Activated CD4-positive, alpha-beta T cell treated with anti-CD3 and anti-CD28 coated beads for 36 hours (primary cell): Measurements from ENCODE around the gene DTNB. TPM values are rescaled to one million over a fixed set of nuclear protein-coding genes. Genes with fewer than 3 reads are reported as not detected.
A peak's percentile ranks its signal among the peaks of the same experiment; 100 is the strongest.

Experiments used
- ATAC-seq: fragments of 200-7000 bp; cut with Tn5 transposase; one replicate; pipeline ENCODE4 v1.10.0; 2021; ENCODE audit warnings: mild to moderate bottlenecking, moderate library complexity
- CTCF ChIA-PET: fragments of 350-600 bp; sonication (Branson Sonifier 250); formaldehyde crosslinking; loops from one replicate; lab custom pipeline; 2021; ENCODE audit warnings: antibody characterized with exemption; lab: Charles Lee
- POLR2A ChIA-PET: fragments of 350-600 bp; sonication (Branson Sonifier 250); formaldehyde crosslinking; loops from one replicate; lab custom pipeline; 2021; ENCODE audit warnings: antibody characterized with exemption, inconsistent platforms; lab: Charles Lee
- DNase-seq: peaks from one replicate; pipeline ENCODE4 v3.0.0-alpha.2; 2020
- H3K27ac Mint-ChIP-seq: one replicate; pipeline ENCODE4 v1.8.0; 2021; ENCODE audit warnings: mixed read lengths
- H3K27me3 Mint-ChIP-seq: one replicate; pipeline ENCODE4 v1.8.0; 2021; ENCODE audit warnings: mixed read lengths
- H3K36me3 Mint-ChIP-seq: one replicate; pipeline ENCODE4 v1.8.0; 2021; ENCODE audit warnings: low read depth, mixed read lengths
- H3K4me1 Mint-ChIP-seq: one replicate; pipeline ENCODE4 v1.8.0; 2021; ENCODE audit warnings: mixed read lengths
- H3K4me3 Mint-ChIP-seq: one replicate; pipeline ENCODE4 v1.8.0; 2021; ENCODE audit warnings: mild to moderate bottlenecking, moderate library complexity, mixed read lengths
- H3K9me3 Mint-ChIP-seq: one replicate; pipeline ENCODE4 v1.8.0; 2021; ENCODE audit warnings: low read depth, mixed read lengths
- intact Hi-C, 2 experiments: fragments of 100-400 bp; cut with DNase I in 1 of 2; cut with micrococcal nuclease in 1 of 2; formaldehyde crosslinking; loops; one replicate each; pipeline versions ENCODE4 v1.14.2 to v1.15.1; 2022 to 2024; cut with DNase I, micrococcal nuclease
- total RNA-seq, 2 experiments: library from RNA; stranded (reverse); gene quantifications; one replicate each; pipeline ENCODE4 v1.2.3, GENCODE V29; 2021

DTNB gene
- total RNA-seq, 2 experiments from 2014 or later, result 17.1 to 33.5 TPM

DNA sequence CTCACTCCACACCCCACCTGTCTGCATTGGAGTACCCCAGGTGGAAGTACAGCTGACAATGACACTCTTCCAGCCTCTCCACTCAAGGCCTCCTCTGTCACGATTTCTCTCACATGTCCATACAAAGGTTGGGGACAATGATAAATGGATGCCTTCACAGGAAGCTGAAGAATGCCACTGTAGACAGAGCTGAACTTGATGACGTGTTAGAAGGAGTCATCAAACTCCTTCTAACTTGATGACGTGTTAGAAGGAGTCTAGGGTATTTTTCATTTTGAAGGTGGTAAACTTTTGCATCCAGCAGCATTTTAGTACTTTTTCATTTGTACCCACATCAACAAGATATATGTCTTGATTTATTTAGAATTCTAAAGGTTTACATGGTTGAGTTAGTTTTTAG lies 168.2 kb downstream of the DTNB start:
- ChIA-PET POLR2A (no interaction called here), CTCF (interaction anchor here (0.5 kb wide), 1 partner anchor 1412 kb away, joined by 3 read pairs; no protein-coding TSS in a partner anchor)
- no peaks in the 10 kb centered on the region for H3K36me3 Mint-ChIP-seq
- H3K9me3 Mint-ChIP-seq, result no peaks in the 10 kb centered on the region
- intact Hi-C loops, result no loop called here
- no peak overlapping the region for H3K27ac Mint-ChIP-seq
- no peak for ATAC-seq
- no peaks in the 10 kb centered on the region for H3K4me1 Mint-ChIP-seq
- no peaks in the 10 kb centered on the region for H3K27me3 Mint-ChIP-seq
- H3K4me3 Mint-ChIP-seq, result no peak overlapping the region
- DNase-seq, result no peak

DNA sequence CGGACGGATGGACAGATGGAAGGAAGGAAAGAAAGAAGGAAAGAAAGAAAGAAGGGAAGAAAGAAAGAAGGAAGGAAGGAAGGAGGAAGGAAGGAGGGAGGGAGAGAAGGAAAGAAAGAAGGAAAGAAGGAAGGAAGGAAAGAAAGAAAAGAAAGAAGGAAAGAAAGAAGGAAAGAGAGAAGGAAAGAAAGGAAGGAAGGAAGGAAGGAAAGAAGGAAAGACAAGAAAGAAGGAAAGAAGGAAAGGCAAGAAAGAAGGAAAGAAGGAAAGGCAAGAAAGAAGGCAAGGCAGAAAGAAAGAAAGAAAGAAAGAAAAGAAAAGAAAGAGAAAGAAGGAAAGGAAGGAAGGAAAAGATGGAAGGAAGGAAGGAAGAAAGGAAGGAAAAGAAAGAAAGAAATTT lies 169.1 kb downstream of the DTNB start:
- ChIA-PET POLR2A (no interaction called here), CTCF (no interaction called here)
- H3K9me3 Mint-ChIP-seq, result no peaks in the 10 kb centered on the region
- DNase-seq, result no peak
- no peak for ATAC-seq
- H3K4me1 Mint-ChIP-seq, result no peaks in the 10 kb centered on the region
- H3K27ac Mint-ChIP-seq, result no peak overlapping the region
- no peak overlapping the region for H3K4me3 Mint-ChIP-seq
- H3K36me3 Mint-ChIP-seq, result no peaks in the 10 kb centered on the region
- intact Hi-C loops, result no loop called here
- H3K27me3 Mint-ChIP-seq, result no peaks in the 10 kb centered on the region

DNA sequence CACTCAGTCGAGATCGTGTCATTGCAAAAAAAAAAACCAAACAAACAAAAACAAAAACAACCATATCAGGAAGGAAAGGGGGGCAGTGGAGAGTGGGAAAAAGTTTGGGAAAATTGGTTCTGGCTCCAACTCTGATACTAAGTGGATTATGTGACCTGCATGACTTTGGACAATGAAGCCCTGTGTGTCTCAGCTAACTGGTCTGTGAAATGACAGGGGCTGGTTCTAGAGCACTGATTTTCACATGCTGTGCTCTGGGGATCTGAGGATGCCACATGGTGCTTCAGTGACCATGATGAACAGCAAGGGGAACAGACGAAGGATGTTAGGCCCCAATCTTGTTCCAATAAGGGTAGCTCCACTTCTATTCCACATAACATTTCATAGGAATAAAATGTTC lies 174.2 kb downstream of the DTNB start:
- POLR2A ChIA-PET, result no interaction called here
- no peak for ATAC-seq
- no peak overlapping the region for H3K4me3 Mint-ChIP-seq
- CTCF ChIA-PET, result interaction anchor here (1.0 kb wide), 1 partner anchor 201 kb away, joined by 3 read pairs; no protein-coding TSS in a partner anchor
- no peak for DNase-seq
- no peak overlapping the region for H3K27ac Mint-ChIP-seq
- H3K36me3 Mint-ChIP-seq, result peaks cover 2% of the 10 kb centered on the region
- no peaks in the 10 kb centered on the region for H3K9me3 Mint-ChIP-seq
- intact Hi-C loops, result no loop called here
- H3K4me1 Mint-ChIP-seq, result peaks cover 2% of the 10 kb centered on the region
- H3K27me3 Mint-ChIP-seq, result no peaks in the 10 kb centered on the region

DNA sequence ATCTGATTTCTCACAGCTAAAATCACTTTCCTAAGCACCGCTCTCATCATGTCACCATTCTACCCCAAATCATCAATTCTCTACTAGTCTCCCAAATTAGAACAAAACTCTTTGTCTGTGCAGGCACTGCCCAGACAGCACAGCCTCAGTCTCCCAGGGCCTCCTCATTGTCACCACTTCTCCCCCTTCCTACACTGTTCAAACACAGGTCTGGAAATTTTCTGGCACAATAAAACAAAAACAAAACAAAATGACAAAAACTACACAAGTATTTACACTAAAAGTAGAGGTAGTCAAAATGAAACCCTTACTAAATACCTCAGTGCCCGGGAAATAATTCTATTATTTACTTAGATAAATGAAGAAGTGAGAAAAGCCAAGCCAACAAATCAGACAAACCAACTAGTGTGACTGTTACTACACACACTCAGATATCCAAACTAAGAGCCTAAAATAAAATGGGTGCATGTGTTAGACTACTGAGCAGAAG lies 175.4 kb downstream of the DTNB start:
- H3K27me3 Mint-ChIP-seq, result no peaks in the 10 kb centered on the region
- ATAC-seq (no peak), DNase-seq (no peak)
- peaks cover 2% of the 10 kb centered on the region for H3K4me1 Mint-ChIP-seq
- peaks cover 2% of the 10 kb centered on the region for H3K36me3 Mint-ChIP-seq
- no peak overlapping the region for H3K27ac Mint-ChIP-seq
- POLR2A ChIA-PET, result no interaction called here
- CTCF ChIA-PET, result interaction anchor here (0.6 to 1.5 kb wide), 4 partner anchors 9 to 498 kb away, joined by 3 to 4 read pairs (median 3); no protein-coding TSS in a partner anchor
- intact Hi-C loops, result no loop called here
- H3K9me3 Mint-ChIP-seq, result no peaks in the 10 kb centered on the region
- no peak overlapping the region for H3K4me3 Mint-ChIP-seq

DNA sequence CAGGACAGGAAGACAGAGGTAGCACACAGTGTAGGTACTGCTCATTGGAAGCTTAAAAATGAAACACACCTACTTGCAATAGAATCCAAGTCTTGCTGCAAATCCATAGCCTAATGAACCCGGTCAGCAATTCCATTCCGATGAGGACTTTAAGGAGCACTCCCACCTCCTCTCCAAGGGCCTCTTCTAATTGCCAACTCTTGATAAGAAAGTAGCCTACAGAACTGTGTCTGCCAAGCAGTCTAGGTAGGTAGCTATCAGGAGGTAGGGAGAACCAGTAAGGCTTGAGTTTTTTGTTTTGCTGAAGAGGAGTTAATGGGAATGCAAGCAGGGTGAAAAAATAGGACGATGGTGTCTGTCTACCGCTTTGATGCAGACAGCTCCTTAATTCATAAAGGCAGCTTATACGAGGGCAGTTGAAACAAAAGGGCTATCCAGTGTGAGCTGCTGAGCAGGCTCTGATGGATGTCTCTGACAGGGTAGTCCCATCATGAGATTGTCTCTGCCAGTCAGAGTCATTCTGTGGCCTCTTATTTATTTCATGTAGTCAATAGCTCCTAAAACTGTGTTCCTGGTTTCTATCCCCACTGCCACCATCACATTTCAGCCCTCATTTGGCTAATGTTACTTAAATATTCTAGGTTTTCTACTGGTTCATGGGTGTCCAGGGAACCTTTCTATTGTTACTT lies 176.0 kb downstream of the DTNB start:
- ATAC-seq (no peak), DNase-seq (no peak)
- CTCF ChIA-PET, result interaction anchor here (0.6 to 1.5 kb wide), 4 partner anchors 9 to 498 kb away, joined by 3 to 4 read pairs (median 3); no protein-coding TSS in a partner anchor
- no peaks in the 10 kb centered on the region for H3K27me3 Mint-ChIP-seq
- peaks cover 2% of the 10 kb centered on the region for H3K36me3 Mint-ChIP-seq
- H3K9me3 Mint-ChIP-seq, result no peaks in the 10 kb centered on the region
- H3K4me3 Mint-ChIP-seq, result no peak overlapping the region
- H3K4me1 Mint-ChIP-seq, result peaks cover 3% of the 10 kb centered on the region
- no peak overlapping the region for H3K27ac Mint-ChIP-seq
- POLR2A ChIA-PET, result no interaction called here
- intact Hi-C loops, result no loop called here

DNA sequence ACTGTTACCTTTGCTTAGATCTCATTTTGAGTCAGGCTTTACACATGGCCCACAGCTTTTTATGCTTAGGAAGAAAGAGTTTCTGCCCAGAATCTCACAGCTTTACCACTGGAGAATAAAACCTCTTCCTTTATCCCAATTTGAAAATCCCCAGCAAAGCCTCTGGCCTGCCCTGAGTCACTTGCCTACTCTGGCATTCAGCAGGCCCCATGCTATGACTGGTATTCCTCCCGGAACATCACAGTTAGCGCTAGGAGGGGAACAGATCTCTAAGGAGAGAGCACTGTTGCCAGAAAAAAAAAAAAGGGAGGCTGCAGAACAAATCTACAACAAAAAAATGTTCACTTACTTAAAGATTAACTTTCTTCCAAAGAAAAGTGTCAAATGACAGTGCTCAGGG lies 178.8 kb downstream of the DTNB start:
- no peak for DNase-seq
- no peak for ATAC-seq
- H3K36me3 Mint-ChIP-seq, result peaks cover 2% of the 10 kb centered on the region
- intact Hi-C loops, result no loop called here
- H3K4me3 Mint-ChIP-seq, result no peak overlapping the region
- CTCF ChIA-PET, result no interaction called here
- H3K4me1 Mint-ChIP-seq, result peaks cover 6% of the 10 kb centered on the region
- POLR2A ChIA-PET, result no interaction called here
- no peak overlapping the region for H3K27ac Mint-ChIP-seq
- H3K9me3 Mint-ChIP-seq, result no peaks in the 10 kb centered on the region
- no peaks in the 10 kb centered on the region for H3K27me3 Mint-ChIP-seq

DNA sequence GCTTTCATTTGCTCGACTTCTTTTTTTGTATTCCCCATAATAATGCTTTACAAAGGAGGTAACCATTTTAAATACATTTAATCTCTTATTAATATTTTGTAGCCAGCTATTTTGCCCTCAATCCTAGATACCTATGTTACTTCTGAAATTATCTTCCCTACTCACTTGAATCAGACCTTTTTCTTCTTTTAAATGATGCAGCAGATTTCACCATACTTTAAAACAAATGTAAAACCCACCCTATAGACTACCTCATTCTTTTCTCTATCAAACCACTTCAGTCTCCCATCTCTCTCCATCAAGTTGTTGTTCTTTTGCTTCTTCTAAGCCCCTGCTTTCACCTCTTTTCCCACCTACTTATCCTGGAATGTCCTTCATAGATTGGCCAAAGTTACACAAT lies 180.2 kb downstream of the DTNB start:
- peaks cover 6% of the 10 kb centered on the region for H3K4me1 Mint-ChIP-seq
- H3K27me3 Mint-ChIP-seq, result no peaks in the 10 kb centered on the region
- H3K36me3 Mint-ChIP-seq, result peaks cover 4% of the 10 kb centered on the region
- no peak overlapping the region for H3K27ac Mint-ChIP-seq
- no peak overlapping the region for H3K4me3 Mint-ChIP-seq
- intact Hi-C loops, result no loop called here
- DNase-seq (no peak), ATAC-seq (no peak)
- ChIA-PET CTCF (interaction anchor here (0.6 to 1.4 kb wide), 3 partner anchors 373 to 550 kb away, joined by 3 to 4 read pairs (median 3); no protein-coding TSS in a partner anchor), POLR2A (no interaction called here)
- no peaks in the 10 kb centered on the region for H3K9me3 Mint-ChIP-seq

DNA sequence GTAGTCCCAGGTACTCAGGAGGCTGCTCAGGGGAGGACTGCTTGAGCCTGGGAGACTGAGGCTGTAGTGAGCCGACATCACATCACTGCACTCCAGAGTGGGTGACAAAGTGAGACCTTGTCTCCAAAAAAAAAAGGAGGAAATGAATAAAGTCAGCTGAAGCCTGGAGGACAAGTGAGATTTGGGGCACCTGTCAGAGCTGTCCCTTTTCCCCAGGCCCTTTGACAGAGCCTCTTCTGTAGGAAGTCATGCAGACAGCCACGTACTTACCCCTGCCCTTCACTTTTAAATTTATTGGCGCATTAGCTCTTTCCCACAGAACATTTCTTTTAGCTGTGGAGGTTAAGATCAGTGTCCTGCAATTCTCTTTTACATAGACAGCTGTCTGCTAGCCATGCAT lies 180.7 kb downstream of the DTNB start:
- DNase-seq (no peak), ATAC-seq (no peak)
- intact Hi-C loops, result no loop called here
- Mint-ChIP-seq H3K27ac (no peak overlapping the region), H3K4me3 (no peak overlapping the region), H3K9me3 (no peaks in the 10 kb centered on the region), H3K36me3 (peaks cover 5% of the 10 kb centered on the region), H3K4me1 (peaks cover 4% of the 10 kb centered on the region), H3K27me3 (no peaks in the 10 kb centered on the region)
- CTCF ChIA-PET, result interaction anchor here (1.4 kb wide), 1 partner anchor 517 kb away, joined by 4 read pairs; no protein-coding TSS in a partner anchor
- POLR2A ChIA-PET, result no interaction called here

DNA sequence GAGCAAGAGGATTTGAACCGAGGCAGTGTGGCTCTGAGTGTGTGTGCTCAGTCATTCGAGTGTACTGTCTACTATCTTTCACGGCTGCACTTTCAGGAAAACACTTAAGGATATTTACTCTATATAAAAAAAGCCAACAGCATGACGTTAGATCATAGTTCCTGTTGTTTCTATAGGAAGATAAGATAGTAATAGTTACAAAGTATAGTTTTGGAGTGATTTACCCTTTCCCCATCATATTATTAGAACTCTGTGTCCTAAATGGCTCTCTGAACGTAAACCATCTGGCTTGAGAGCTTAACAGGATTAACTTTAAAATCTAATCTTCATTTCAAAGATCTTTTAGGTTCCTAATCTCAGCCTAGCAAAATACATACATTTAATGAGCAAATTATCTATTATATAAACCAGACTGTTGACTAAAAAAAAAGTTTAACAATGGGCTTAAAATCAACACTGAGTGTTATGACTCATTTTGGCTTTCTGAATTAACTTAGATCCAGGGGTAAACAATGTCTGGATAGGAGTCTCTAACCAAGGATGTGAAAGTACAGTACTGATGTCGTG lies 181.3 kb downstream of the DTNB start:
- Mint-ChIP-seq H3K4me1 (peaks cover 4% of the 10 kb centered on the region), H3K4me3 (no peak overlapping the region), H3K36me3 (peaks cover 7% of the 10 kb centered on the region), H3K9me3 (no peaks in the 10 kb centered on the region), H3K27me3 (no peaks in the 10 kb centered on the region), H3K27ac (no peak overlapping the region)
- ChIA-PET POLR2A (no interaction called here), CTCF (no interaction called here)
- ATAC-seq (peak; percentile 26), DNase-seq (no peak)
- intact Hi-C loops, result no loop called here

DNA sequence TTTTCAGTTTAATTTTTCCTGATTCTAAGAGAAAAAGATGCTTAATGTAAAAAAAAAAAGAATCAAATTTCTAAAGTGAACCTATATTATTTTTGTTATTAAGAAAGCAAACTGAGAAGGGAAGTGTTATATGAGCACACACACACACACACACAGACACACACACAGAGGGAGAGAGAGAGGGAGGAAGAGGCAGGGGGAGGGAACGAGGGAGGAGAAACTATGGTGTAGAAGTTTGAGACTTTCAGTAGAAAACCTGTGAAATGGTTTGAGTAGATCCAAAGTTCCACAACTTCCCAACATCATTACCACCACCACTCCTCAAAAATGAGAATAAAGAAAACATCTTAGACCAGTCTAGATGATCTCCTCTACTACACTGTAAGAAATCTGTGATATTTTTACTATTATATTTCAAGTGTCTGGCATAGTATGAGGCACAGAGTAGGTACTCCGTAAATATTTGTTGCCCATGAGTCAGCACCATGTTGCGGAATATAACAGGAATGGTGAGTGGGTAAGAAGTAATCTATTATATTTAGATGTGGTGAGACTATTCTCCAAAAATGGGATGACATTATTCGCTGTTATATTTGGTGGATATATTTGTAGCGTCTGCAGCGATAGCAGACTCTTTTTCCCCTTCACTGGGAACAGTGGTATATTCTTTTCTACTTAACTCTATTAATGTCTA lies 182.2 kb downstream of the DTNB start:
- ATAC-seq, result no peak
- H3K27ac Mint-ChIP-seq, result no peak overlapping the region
- no peaks in the 10 kb centered on the region for H3K9me3 Mint-ChIP-seq
- ChIA-PET CTCF (no interaction called here), POLR2A (no interaction called here)
- H3K4me1 Mint-ChIP-seq, result peaks cover 4% of the 10 kb centered on the region
- DNase-seq, result no peak
- peaks cover 7% of the 10 kb centered on the region for H3K36me3 Mint-ChIP-seq
- H3K27me3 Mint-ChIP-seq, result no peaks in the 10 kb centered on the region
- no peak overlapping the region for H3K4me3 Mint-ChIP-seq
- intact Hi-C loops, result no loop called here

DNA sequence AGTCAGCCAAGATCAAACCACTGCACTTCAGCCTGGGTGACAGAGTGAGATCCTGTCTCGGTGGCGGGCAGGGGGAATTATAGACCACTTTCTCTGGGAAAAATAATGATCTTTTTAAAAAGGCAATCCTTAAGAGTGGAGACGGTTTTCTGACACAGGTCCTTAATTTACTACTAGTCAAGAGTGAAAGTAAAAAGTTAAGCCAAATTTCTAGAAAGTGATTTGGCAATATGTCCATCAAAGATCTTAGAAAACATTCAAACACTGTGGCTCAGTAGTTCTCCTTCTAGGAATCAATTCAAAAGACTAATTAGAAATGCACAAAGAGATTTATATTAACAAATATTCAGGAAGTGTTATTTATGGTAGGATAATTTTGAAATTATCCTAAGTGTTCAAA lies 183.2 kb downstream of the DTNB start:
- no peak for ATAC-seq
- ChIA-PET CTCF (no interaction called here), POLR2A (no interaction called here)
- Mint-ChIP-seq H3K27ac (no peak overlapping the region), H3K9me3 (no peaks in the 10 kb centered on the region), H3K27me3 (no peaks in the 10 kb centered on the region), H3K4me1 (peaks cover 4% of the 10 kb centered on the region), H3K36me3 (peaks cover 7% of the 10 kb centered on the region), H3K4me3 (no peak overlapping the region)
- DNase-seq, result no peak
- intact Hi-C loops, result no loop called here
